ENCODE results near the gene BRSK2.

Gene BRSK2

DNA sequence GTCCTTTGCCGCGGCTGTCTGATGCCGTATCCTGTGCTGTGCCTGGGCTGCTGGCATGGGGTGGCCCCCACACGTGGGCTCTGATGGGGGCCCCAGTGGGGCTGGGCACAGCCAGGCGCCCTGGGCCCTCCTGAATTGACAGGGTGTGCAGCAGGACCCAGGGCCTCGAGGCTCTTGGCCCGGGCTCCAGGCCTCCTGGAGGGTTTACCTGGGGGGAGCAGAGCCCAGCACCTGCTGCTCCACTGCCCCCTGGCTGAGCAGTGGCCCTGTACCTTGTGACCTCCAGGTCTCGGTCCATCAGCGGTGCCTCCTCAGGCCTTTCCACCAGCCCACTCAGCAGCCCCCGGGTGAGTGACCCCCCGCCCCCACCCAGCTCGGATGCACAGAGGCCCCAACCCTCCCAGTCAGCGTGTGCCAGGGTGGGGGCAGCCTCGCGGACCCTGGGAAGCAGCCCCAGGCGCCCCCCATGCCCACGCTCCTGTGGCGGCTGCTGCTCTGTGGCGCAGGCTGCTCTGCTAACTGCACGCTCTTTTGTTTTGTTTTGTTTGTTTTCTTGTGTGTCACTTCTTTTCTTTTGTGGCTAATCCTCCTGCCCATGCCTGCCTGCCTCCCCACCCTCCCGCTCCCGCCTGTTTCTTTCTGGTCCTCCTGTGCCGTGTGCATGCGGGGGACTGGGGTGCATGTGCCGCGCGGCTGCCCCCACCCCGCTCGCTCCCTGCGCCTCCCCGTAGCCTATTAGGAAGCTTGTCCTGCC lies 59.9 kb downstream of the BRSK2 start:
- no peak for DNase-seq (ENCODE audit: low read depth)
- no peak overlapping the region for H3K4me3 ChIP-seq (ENCODE audit: control insufficient read depth, low read depth, low read length)
- TF ChIP-seq, protein P1, sequence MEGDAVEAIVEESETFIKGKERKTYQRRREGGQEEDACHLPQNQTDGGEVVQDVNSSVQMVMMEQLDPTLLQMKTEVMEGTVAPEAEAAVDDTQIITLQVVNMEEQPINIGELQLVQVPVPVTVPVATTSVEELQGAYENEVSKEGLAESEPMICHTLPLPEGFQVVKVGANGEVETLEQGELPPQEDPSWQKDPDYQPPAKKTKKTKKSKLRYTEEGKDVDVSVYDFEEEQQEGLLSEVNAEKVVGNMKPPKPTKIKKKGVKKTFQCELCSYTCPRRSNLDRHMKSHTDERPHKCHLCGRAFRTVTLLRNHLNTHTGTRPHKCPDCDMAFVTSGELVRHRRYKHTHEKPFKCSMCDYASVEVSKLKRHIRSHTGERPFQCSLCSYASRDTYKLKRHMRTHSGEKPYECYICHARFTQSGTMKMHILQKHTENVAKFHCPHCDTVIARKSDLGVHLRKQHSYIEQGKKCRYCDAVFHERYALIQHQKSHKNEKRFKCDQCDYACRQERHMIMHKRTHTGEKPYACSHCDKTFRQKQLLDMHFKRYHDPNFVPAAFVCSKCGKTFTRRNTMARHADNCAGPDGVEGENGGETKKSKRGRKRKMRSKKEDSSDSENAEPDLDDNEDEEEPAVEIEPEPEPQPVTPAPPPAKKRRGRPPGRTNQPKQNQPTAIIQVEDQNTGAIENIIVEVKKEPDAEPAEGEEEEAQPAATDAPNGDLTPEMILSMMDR (IDR thresholded peaks at IDR 0.05; ENCODE audit: control insufficient read depth, insufficient read depth, low read depth, low read length, missing control alignments), result no peak

GRCh38 chr11:1450344-1450875 lies 60.7 kb downstream of the BRSK2 start:
- no peak for DNase-seq (ENCODE audit: low read depth)
- TF ChIP-seq, protein P1 (IDR thresholded peaks at IDR 0.05; ENCODE audit: control insufficient read depth, insufficient read depth, low read depth, low read length, missing control alignments), result no peak
- H3K4me3 ChIP-seq (ENCODE audit: control insufficient read depth, low read depth, low read length), result no peak overlapping the region

DNA sequence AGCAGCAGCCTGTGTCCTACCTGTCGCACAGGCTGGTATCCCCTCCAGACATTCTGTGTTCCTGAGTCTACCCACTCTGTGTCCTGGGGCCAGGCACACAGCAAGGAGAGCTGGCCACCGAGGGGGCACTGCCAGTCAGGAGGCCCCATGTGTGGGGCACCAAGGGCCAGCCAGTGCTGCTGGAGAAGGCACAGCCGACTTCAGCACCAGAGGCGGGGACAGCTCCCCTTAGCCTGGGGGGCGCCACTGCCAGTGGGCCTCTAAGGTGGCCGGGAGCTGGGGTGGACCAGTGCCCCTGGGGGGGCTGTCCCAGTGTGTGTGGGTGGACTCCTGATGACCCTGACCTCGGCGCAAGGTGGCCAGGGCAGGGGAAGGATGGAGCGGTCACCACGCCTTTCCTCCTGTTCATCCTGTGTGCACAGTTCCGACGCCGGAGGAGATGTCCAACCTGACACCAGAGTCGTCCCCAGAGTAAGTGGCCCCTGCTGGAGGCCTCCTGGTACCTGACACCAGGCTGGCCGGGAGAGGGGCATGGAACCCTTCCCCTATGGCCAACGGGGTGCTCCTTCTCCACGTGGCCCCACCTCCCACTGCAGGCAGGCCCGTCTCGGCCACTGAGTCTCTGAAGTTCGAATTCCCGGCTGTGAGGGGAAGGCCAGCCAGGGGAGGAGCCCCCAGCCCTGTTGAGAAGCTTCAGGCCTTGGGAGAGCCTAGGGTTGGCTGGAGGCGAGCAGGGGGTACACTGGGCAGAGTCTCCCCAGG lies 61.4 kb downstream of the BRSK2 start:
- TF ChIP-seq, protein P1 (IDR thresholded peaks at IDR 0.05; ENCODE audit: control insufficient read depth, insufficient read depth, low read depth, low read length, missing control alignments), result no peak
- no peak overlapping the region for H3K4me3 ChIP-seq (ENCODE audit: control insufficient read depth, low read depth, low read length)
- DNase-seq (ENCODE audit: low read depth), result no peak

DNA sequence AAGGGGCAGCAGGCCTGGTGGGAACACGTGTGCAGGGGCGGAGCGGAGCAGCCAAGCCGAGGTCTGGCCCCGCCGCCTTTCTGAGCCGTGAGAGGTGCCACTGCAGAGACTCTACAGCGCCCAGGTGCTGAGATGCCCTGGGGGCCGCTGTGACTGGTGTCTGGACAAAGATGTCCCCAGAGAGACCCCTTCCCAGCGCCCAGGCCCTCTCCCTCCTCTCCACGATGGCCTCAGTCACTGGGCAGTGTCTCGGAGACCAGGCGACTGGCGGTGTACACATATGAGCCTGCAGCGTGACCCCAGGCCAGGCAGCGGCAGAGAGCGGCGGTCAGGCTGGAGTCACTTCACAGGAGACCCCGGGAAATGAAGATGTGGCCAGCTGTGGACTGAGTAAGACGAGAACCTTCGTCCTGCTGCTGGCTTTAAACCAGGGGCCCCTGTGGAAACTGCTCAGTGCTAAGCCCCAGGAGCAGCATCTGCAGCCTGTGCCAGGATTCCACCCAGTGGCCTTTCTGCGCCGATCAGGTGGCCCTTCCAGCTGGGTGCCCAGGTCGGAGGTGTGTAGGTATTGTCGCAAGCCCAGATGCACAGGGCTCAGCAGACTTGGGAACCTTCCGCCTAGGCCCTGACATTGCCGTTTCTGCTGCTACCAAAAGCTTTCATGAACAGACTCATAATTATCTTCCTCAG lies 62.2 kb downstream of the BRSK2 start:
- TF ChIP-seq, protein P1 (IDR thresholded peaks at IDR 0.05; ENCODE audit: control insufficient read depth, insufficient read depth, low read depth, low read length, missing control alignments), result no peak
- no peak overlapping the region for H3K4me3 ChIP-seq (ENCODE audit: control insufficient read depth, low read depth, low read length)
- no peak for DNase-seq (ENCODE audit: low read depth)

DNA sequence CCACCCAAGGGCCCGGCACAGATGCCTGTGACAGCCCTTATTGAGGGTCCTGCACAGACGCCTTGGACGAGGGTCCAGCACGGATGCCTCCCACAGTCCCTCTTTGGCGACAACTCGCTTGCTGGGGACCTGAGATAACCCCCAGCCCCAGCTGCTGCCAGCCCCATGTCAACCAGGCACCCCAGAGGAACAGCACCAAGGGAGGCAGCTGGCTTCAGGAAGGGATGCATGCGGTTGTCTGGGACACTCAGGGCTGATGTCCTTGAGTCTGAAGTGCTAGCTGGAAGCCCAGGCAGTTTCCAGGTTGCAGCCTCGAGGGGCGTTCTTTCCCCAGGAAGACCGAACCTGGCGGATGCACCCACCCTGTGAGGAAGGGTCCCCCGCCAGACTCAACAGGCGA lies 63.0 kb downstream of the BRSK2 start:
- TF ChIP-seq, protein P1 (IDR thresholded peaks at IDR 0.05; ENCODE audit: control insufficient read depth, insufficient read depth, low read depth, low read length, missing control alignments), result no peak
- H3K4me3 ChIP-seq (ENCODE audit: control insufficient read depth, low read depth, low read length), result no peak overlapping the region
- no peak for DNase-seq (ENCODE audit: low read depth)

- no peak for DNase-seq (ENCODE audit: low read depth)
- TF ChIP-seq, protein P1 (IDR thresholded peaks at IDR 0.05; ENCODE audit: control insufficient read depth, insufficient read depth, low read depth, low read length, missing control alignments), result no peak
- H3K4me3 ChIP-seq (ENCODE audit: control insufficient read depth, low read depth, low read length), result no peak overlapping the region
These were observed 63.9 kb downstream of the BRSK2 start for GRCh38 chr11:1453611-1454034.
